Activated CD4-positive, CD25-positive, alpha-beta regulatory T cell (primary cell): Measurements from ENCODE around the gene STAC3.
"Not testable (repeated sequence)": the region's sequence is repeated elsewhere in the genome, so short reads cannot be mapped to it uniquely, and the experiment has no call there.

Experiments
- DNase-seq, 4 experiments: peaks; one replicate each; lab custom pipeline; 2025; lab: John Stamatoyannopoulos, UW

Gene STAC3

GRCh38 chr12:57250956-57251355 lies at the start of gene STAC3:
STAC3 (minus strand) TSS chr12:57251187; CDS start chr12:57249636, 1,551 bp downstream.
- DNase-seq = no peak

GRCh38 chr12:57299514-57300016 lies 48.6 kb upstream of the STAC3 start:
- DNase-seq = no peak

DNA sequence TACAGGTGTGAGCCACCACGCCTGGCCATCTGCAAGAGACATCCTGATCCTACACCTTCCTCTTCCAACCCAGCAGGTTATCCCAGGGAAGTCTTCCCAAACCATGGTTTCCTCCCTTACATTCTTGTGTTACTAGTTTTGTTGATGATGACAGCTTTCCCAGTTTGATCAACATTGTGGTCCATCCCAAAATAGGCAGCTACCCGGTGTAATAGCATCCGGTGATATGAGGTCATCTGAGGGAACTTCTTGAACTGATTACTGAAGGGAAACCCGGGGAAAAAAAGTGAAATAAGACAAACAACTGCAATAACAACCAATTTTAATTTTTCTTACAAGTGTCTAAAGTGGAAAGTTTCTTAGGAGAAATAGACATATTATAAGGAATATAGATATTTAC lies 45.3 kb upstream of the STAC3 start:
- DNase-seq = no peak

GRCh38 chr12:57282073-57282472 lies 31.1 kb upstream of the STAC3 start:
- DNase-seq = not testable (repeated sequence)

GRCh38 chr12:57280211-57281062 lies 29.4 kb upstream of the STAC3 start:
- DNase-seq = peak; percentile 16 to 40 (median 32)

- DNase-seq = no peak
These were observed 27.7 kb upstream of the STAC3 start for GRCh38 chr12:57278465-57279381.

DNA sequence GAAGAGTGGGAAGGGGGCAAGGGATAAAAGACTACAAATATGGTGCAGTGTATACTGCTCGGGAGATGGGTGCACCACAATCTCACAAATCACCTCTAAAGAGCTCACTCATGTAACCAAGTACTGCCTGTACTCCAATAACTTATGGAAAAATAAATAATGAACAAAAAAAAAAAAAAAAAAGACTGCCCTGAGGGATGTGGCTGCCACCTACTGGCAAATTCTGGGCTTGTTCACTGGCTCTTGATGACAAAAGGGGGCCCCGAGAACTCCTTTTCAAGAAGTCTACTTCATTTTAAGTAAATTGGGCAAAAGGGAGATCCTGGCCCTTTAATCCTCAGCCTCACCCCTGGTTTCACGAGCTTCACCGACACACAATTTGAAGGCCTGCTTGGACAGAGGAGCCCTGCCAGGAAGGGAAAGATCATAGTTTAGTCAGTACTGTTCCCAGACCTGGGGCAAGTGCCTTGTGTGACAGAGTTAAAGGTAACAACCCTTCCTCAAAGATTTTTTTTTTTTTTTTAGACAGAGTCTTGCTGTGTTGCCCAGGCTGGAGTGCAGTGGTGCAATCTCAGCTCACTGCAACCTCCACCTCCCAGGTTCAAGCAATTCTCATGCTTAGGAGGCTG lies 26.1 kb upstream of the STAC3 start:
- DNase-seq = no peak

GRCh38 chr12:57276233-57276632 lies 25.2 kb upstream of the STAC3 start:
- DNase-seq = not testable (repeated sequence)

DNA sequence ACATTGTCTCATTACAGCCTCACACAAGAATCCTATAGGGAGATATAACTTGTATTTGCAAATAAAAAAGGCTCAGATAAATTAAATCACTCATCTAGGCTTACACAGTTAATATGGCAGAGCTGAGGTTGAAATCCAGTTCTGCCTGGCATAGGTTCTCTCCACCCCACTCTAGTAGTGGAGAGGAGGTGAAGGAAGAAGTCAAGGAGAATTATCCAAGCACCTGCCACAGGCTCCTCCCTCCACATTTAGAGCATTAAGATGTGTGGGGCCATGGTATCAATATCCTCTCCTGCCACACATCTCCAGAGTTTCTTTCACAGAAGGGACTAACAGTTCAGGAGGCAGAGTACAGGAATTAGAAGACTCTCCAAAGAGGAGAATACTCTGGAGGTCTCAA lies 22.5 kb upstream of the STAC3 start:
- DNase-seq = no peak

- DNase-seq = no peak
These were observed 21.6 kb upstream of the STAC3 start for GRCh38 chr12:57272337-57273151.

DNA sequence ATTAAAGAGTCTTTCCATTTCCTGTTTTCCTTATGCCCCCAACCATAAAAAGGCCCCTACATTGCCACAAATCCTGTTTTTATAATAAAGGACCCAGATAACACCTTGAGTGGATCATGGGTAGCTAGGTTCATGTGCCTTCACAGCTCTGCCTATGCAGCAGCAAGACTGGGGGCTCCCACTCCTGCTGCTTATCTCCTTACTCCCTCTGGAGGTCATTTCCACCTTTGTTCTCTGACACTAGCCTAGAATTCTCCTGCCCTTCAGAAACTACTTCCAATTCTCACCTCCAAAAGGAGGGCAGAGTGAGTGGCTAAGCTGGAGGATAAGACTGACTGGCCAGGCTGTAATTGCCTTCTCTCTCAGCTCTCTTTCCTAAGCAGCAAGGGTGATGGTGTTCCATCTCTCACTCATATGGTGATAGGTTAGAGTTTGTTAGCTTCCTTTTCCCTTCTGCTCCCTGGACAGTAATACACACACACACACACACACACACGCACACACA lies 20.0 kb upstream of the STAC3 start:
- DNase-seq = no peak

GRCh38 chr12:57268264-57268663 lies 17.3 kb upstream of the STAC3 start:
- no peak for DNase-seq

GRCh38 chr12:57266681-57267080 lies 15.7 kb upstream of the STAC3 start:
- DNase-seq = no peak

- no peak for DNase-seq
These were observed 12.1 kb upstream of the STAC3 start for GRCh38 chr12:57263096-57263495.

GRCh38 chr12:57262126-57262822 lies 11.3 kb upstream of the STAC3 start:
- no peak for DNase-seq

GRCh38 chr12:57261428-57261865 lies 10.5 kb upstream of the STAC3 start:
- no peak for DNase-seq

DNA sequence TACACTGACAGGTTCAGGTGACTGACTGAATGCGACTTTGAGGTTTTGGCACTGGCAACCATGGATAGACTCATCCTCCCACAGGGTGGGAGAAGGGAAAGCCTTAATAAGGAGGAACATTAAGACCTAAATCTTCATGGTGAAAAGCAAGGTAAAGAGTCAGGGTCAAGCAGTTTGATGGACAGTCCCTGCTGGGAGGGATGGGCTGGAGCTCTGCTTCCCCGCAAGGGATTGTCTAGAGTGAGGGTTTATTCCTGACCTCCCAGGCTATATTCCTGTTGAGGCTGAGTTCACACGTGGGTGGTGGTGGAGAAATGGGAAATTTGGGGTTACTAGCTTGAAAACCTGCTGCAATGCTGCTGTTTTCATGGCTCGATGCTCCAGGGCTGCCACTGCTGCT lies 9.4 kb upstream of the STAC3 start:
- DNase-seq = no peak

- no peak for DNase-seq
These were observed 8.3 kb upstream of the STAC3 start for GRCh38 chr12:57258977-57259970.

- no peak for DNase-seq
These were observed 4.9 kb upstream of the STAC3 start for GRCh38 chr12:57255916-57256315.
